HepG2 (cell line): ENCODE data around the gene RHCE. TPM values are rescaled to one million over a fixed set of nuclear protein-coding genes. Genes with fewer than 3 reads are reported as not detected.

Experiments
- CBX1 ChIP-seq: IDR thresholded peaks from one replicate; pipeline ENCODE4 v1.6.1; 2016; ENCODE audit warnings: antibody characterized with exemption, low read depth
- DZIP1 ChIP-seq: sonication (generic); formaldehyde crosslinking; IDR thresholded peaks from 2 replicates; pipeline ENCODE4 v1.5.0; 2020; ENCODE audit warnings: mild to moderate bottlenecking, missing genetic modification reagents
- E2F2 ChIP-seq: sonication (generic); formaldehyde crosslinking; IDR thresholded peaks from 2 replicates; pipeline ENCODE4 v1.4.0; 2020; ENCODE audit warnings: missing genetic modification reagents, borderline replicate concordance
- HES4 ChIP-seq: sonication (generic); formaldehyde crosslinking; IDR thresholded peaks from 2 replicates; pipeline ENCODE4 v1.9.0; 2021; ENCODE audit warnings: mild to moderate bottlenecking, missing genetic modification reagents, borderline replicate concordance
- HIVEP1 ChIP-seq: sonication (generic); formaldehyde crosslinking; IDR thresholded peaks from 2 replicates; pipeline ENCODE4 v1.4.0; 2020; ENCODE audit warnings: mild to moderate bottlenecking, missing genetic modification reagents
- HNRNPLL ChIP-seq: fragments of 200-400 bp; formaldehyde crosslinking; IDR thresholded peaks from 2 replicates; pipeline ENCODE4 v1.6.1; 2017; ENCODE audit warnings: mild to moderate bottlenecking, low read depth, low read length; ENCODE audit not compliant: poor library complexity, severe bottlenecking
- NCOR1 ChIP-seq: fragments of 200-600 bp; sonication (generic); IDR thresholded peaks from 2 replicates; pipeline ENCODE4 v1.7.0; 2017; ENCODE audit warnings: antibody characterized with exemption, low read length, borderline replicate concordance
- PBX3 ChIP-seq: sonication (generic); formaldehyde crosslinking; IDR thresholded peaks from 2 replicates; pipeline ENCODE4 v1.8.1; 2023; ENCODE audit warnings: missing genetic modification reagents, inconsistent platforms, borderline replicate concordance
- PCBP1 ChIP-seq: fragments of 200-400 bp; formaldehyde crosslinking; IDR thresholded peaks from 2 replicates; pipeline ENCODE4 v1.6.1; 2017; ENCODE audit warnings: mild to moderate bottlenecking, low read depth, low read length, borderline replicate concordance
- SNAI1 ChIP-seq: sonication (generic); formaldehyde crosslinking; IDR thresholded peaks from 2 replicates; pipeline ENCODE4 v1.5.0; 2020; ENCODE audit warnings: mild to moderate bottlenecking, missing genetic modification reagents, borderline replicate concordance
- ZBTB10 ChIP-seq: sonication (generic); formaldehyde crosslinking; IDR thresholded peaks from 2 replicates; pipeline ENCODE4 v1.4.0; 2020; ENCODE audit warnings: missing genetic modification reagents, borderline replicate concordance
- ZBTB20 ChIP-seq: sonication (generic); formaldehyde crosslinking; IDR thresholded peaks from 2 replicates; pipeline ENCODE4 v1.8.1; 2023; ENCODE audit warnings: missing genetic modification reagents, low read depth, mild to moderate bottlenecking, borderline replicate concordance
- ZFP36L2 ChIP-seq: sonication (generic); formaldehyde crosslinking; IDR thresholded peaks from 2 replicates; pipeline ENCODE4 v1.4.0; 2020; ENCODE audit warnings: missing genetic modification reagents
- ZNF136 ChIP-seq: sonication (generic); formaldehyde crosslinking; IDR thresholded peaks from 2 replicates; pipeline ENCODE4 v1.8.1; 2022; ENCODE audit warnings: low read depth, mild to moderate bottlenecking, moderate library complexity, missing genetic modification reagents
- ZNF264 ChIP-seq: sonication (generic); formaldehyde crosslinking; IDR thresholded peaks from 2 replicates; pipeline ENCODE4 v1.4.0; 2020; ENCODE audit warnings: missing genetic modification reagents
- ZNF549 ChIP-seq: sonication (generic); formaldehyde crosslinking; IDR thresholded peaks from 2 replicates; pipeline ENCODE4 v1.5.0; 2020; ENCODE audit warnings: missing genetic modification reagents
- ZNF768 ChIP-seq: sonication (generic); formaldehyde crosslinking; IDR thresholded peaks from 2 replicates; pipeline ENCODE4 v1.4.0; 2020; ENCODE audit warnings: missing genetic modification reagents
- ZNF792 ChIP-seq: IDR thresholded peaks from 2 replicates; pipeline ENCODE4 v1.6.1; 2016
- polyA plus RNA-seq, 8 experiments: library from polyadenylated mRNA; depleted of rRNA in 3 of 8; stranded (reverse) in 7 of 8; unstranded in 1 of 8; fragments of >200 nt; fragmentation: Illumina TruSeq in 4 of 8; extraction: Trizol in 4 of 8; gene quantifications; 2 replicates each; pipeline versions ENCODE4 v1.2.1 to v1.2.3, GENCODE V29; 2011 to 2016; ENCODE audit warnings: low read depth in 4 of 8, missing spikeins in 1 of 8, mixed read lengths in 1 of 8; ENCODE audit not compliant: insufficient read depth in 1 of 8
- total RNA-seq, 5 experiments: library from RNA; depleted of rRNA; stranded (reverse); fragments of >200 nt; fragmentation: Illumina TruSeq; extraction: Trizol; gene quantifications; 2 replicates each; pipeline ENCODE4 v1.2.3, GENCODE V29; 2016; ENCODE audit warnings: low read depth in 1 of 5
- TF ChIP-seq, protein P1 (sequence below): IDR thresholded peaks from 2 replicates; pipeline ENCODE4 v1.6.1; 2012; ENCODE audit warnings: inconsistent platforms
- TF ChIP-seq, protein P2 (sequence below): sonication (generic); formaldehyde crosslinking; IDR thresholded peaks from 2 replicates; pipeline ENCODE4 v1.5.0; 2020; ENCODE audit warnings: missing genetic modification reagents

Gene RHCE
- total and polyA plus RNA-seq, 2 of the 13 experiments (the other 11 are each of a cell fraction or from before 2014, with no cell fraction given): 0.30 TPM; not detected in 1

DNA sequence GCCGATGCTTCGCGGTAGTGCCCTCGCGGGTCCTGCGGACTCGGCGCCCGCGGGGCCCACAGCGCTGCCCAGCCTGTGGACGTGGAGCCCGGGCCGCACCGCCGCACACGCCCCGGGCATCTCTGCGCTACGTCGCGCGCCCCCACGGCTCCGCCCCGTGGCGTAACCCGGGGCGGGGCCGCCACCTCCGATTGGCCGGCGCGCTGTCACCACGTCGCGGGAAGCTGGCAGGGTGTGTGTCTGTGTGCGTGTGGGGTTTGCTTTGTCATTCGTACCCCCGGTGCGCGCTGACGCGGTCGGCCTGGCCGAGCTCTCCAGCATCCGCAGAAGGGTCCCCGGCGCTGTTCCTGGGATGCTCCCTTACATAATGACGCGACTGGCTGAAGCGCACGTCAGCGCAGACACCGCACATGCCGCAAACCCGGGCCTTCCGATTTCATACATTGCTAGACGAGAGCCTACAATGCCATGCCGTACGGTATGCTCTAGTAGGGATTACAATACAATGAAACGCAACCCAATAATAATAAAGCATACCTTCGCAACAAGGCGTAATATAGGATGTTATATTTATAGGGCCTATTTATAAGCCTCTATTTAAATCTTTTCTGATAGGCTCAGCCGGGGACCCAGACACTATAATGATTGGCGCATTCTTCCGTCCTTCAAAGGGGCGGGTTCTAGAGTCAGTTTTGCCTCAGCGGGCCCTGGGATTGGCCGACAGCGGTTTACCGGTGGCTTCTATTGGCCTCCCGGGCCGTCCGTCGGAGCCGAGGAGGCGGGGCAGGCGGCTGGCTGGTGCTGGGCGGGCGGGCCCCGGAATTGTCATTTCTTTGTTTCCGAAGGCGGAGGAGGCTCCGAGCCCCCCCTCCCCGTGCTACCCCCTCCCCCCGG is 9.7 kb upstream of the RHCE start, which contains the start of gene MACO1 (continued):
- TF ChIP-seq NCOR1 (0 out of 2 replicates have a peak, but pooled peaks have one; percentile 28), ZNF264 (CRISPR knock-in tag) (peak; percentile 21; the same call in 1 of the 2 replicates), ZNF792 (peak; percentile 37; the same call in 1 of the 2 replicates), E2F2 (CRISPR knock-in tag) (no peak), PBX3 (peak; percentile 63; the same call in 1 of the 2 replicates), PCBP1 (no peak), SNAI1 (CRISPR knock-in tag) (peak; percentile 85), ZBTB10 (CRISPR knock-in tag) (no peak), ZNF768 (CRISPR knock-in tag) (no peak), ZNF549 (CRISPR knock-in tag) (no peak), HIVEP1 (peak; percentile 58), HNRNPLL (peak; percentile 95), DZIP1 (CRISPR knock-in tag) (no peak), ZNF136 (no peak), HES4 (no peak; the same call in 1 of the 2 replicates), ZFP36L2 (CRISPR knock-in tag) (no peak), ZBTB20 (CRISPR knock-in tag) (no peak; the same call in 1 of the 2 replicates), CBX1 (no peak)
- TF ChIP-seq, protein P1, sequence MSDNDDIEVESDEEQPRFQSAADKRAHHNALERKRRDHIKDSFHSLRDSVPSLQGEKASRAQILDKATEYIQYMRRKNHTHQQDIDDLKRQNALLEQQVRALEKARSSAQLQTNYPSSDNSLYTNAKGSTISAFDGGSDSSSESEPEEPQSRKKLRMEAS: peak; percentile 85
- TF ChIP-seq, protein P2, sequence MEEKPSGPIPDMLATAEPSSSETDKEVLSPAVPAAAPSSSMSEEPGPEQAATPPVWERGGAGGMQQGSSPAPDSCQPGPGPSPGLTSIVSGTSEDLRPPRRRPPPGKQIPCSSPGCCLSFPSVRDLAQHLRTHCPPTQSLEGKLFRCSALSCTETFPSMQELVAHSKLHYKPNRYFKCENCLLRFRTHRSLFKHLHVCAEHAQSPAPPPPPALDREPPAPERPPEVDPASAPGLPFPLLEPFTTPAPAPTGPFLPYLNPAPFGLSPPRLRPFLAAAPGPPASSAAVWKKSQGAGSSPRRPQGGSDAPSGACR (CRISPR knock-in tag): no peak
